ENCODE results near the gene HAUS8.
"Not testable (repeated sequence)": the region's sequence is repeated elsewhere in the genome, so short reads cannot be mapped to it uniquely, and the experiment has no call there.

DNA sequence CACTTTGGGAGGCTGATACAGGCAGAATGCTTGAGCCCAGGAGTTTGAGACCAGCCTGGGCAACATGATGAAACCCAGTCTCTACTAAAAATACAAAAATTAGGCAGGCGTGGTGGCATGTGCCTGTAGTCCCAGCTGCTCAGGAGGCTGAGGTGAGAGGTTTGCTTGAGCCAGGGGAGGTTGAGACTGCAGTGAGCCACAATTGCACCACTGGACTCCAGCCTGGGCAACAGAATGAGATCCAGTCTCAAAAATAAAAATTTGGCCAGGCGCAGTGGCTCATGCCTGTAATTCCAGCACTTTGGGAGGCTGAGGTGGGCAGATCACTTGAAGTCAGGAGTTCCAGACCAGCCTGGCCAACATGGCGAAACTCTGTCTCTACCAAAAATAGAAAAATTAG lies 19.4 kb upstream of the HAUS8 start:
- TF ChIP-seq, protein P1, sequence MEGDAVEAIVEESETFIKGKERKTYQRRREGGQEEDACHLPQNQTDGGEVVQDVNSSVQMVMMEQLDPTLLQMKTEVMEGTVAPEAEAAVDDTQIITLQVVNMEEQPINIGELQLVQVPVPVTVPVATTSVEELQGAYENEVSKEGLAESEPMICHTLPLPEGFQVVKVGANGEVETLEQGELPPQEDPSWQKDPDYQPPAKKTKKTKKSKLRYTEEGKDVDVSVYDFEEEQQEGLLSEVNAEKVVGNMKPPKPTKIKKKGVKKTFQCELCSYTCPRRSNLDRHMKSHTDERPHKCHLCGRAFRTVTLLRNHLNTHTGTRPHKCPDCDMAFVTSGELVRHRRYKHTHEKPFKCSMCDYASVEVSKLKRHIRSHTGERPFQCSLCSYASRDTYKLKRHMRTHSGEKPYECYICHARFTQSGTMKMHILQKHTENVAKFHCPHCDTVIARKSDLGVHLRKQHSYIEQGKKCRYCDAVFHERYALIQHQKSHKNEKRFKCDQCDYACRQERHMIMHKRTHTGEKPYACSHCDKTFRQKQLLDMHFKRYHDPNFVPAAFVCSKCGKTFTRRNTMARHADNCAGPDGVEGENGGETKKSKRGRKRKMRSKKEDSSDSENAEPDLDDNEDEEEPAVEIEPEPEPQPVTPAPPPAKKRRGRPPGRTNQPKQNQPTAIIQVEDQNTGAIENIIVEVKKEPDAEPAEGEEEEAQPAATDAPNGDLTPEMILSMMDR (IDR thresholded peaks at IDR 0.05), result not testable (repeated sequence)
- not testable (repeated sequence) for TF ChIP-seq EZH2 (IDR thresholded peaks at IDR 0.05; ENCODE audit: borderline replicate concordance, insufficient read depth, low read depth, low read length, poor library complexity, severe bottlenecking)
